Kidney epithelial cell (primary cell): ENCODE results near the gene ZPR1. TPM values are rescaled to one million over a fixed set of nuclear protein-coding genes. Genes with fewer than 3 reads are reported as not detected.
A peak's percentile ranks its signal among the peaks of the same experiment; 100 is the strongest.

Experiments used
- DNase-seq: peaks from one replicate; pipeline ENCODE4 v3.0.0-alpha.2; 2010; ENCODE audit warnings: low read depth
- H3K27me3 ChIP-seq: 2 replicates; pipeline ENCODE4 v1.6.0; 2011; ENCODE audit warnings: low read length; ENCODE audit not compliant: control insufficient read depth, insufficient read depth
- H3K36me3 ChIP-seq: 2 replicates; pipeline ENCODE4 v1.5.1; 2011; ENCODE audit warnings: low read length; ENCODE audit not compliant: control insufficient read depth, insufficient read depth
- H3K4me3 ChIP-seq: 2 replicates; pipeline ENCODE4 v1.5.1; 2011; ENCODE audit warnings: low read depth, mild to moderate bottlenecking, control low read depth, low read length
- CTCF ChIP-seq: IDR thresholded peaks from 2 replicates; pipeline ENCODE4 v1.5.1; 2011; ENCODE audit warnings: mild to moderate bottlenecking, moderate library complexity, low read length, control low read depth, inconsistent platforms; ENCODE audit not compliant: insufficient read depth, poor library complexity, severe bottlenecking
- total RNA-seq: library from RNA; depleted of rRNA; stranded (reverse); fragments of >200 nt; gene quantifications from 2 replicates; pipeline ENCODE4 v1.2.3, GENCODE V29; 2015

ZPR1 gene
- total RNA-seq, 1 donor from 2014 or later: 82.1 TPM

- H3K4me3 ChIP-seq: no peak overlapping the region
- no peak for TF ChIP-seq CTCF
- DNase-seq: no peak
- no peaks in the 10 kb centered on the region for H3K27me3 ChIP-seq
- H3K36me3 ChIP-seq: no peaks in the 10 kb centered on the region
Observed at GRCh38 chr11:116777056-116777455, 10.8 kb downstream of the ZPR1 start.

GRCh38 chr11:116776522-116776984 is 11.3 kb downstream of the ZPR1 start:
- Histone ChIP-seq H3K4me3 (no peak overlapping the region), H3K36me3 (no peaks in the 10 kb centered on the region), H3K27me3 (no peaks in the 10 kb centered on the region)
- DNase-seq: no peak
- TF ChIP-seq CTCF: no peak

- DNase-seq: no peak
- no peaks in the 10 kb centered on the region for H3K36me3 ChIP-seq
- H3K27me3 ChIP-seq: no peaks in the 10 kb centered on the region
- no peak for TF ChIP-seq CTCF
- no peak overlapping the region for H3K4me3 ChIP-seq
Observed at GRCh38 chr11:116775975-116776374, 11.8 kb downstream of the ZPR1 start.

- H3K4me3 ChIP-seq: no peak overlapping the region
- TF ChIP-seq CTCF: no peak
- no peaks in the 10 kb centered on the region for H3K36me3 ChIP-seq
- DNase-seq: no peak
- H3K27me3 ChIP-seq: no peaks in the 10 kb centered on the region
Observed at GRCh38 chr11:116774661-116775060, 13.2 kb downstream of the ZPR1 start.

- H3K27me3 ChIP-seq: no peaks in the 10 kb centered on the region
- H3K36me3 ChIP-seq: no peaks in the 10 kb centered on the region
- DNase-seq: peak; percentile 10
- TF ChIP-seq CTCF: no peak
- peak overlapping the region; percentile 90 for H3K4me3 ChIP-seq
Observed at GRCh38 chr11:116773203-116774097, 14.4 kb downstream of the ZPR1 start.
